ENCODE measurements around the gene CARD16. TPM values are rescaled to one million over a fixed set of nuclear protein-coding genes. Genes with fewer than 3 reads are reported as not detected.

Gene CARD16
- total and polyA plus RNA-seq, 9 of the 15 experiments (the other 6 are each of a cell fraction or from before 2014, with no cell fraction given), result 0.31 TPM; not detected in 8

DNA sequence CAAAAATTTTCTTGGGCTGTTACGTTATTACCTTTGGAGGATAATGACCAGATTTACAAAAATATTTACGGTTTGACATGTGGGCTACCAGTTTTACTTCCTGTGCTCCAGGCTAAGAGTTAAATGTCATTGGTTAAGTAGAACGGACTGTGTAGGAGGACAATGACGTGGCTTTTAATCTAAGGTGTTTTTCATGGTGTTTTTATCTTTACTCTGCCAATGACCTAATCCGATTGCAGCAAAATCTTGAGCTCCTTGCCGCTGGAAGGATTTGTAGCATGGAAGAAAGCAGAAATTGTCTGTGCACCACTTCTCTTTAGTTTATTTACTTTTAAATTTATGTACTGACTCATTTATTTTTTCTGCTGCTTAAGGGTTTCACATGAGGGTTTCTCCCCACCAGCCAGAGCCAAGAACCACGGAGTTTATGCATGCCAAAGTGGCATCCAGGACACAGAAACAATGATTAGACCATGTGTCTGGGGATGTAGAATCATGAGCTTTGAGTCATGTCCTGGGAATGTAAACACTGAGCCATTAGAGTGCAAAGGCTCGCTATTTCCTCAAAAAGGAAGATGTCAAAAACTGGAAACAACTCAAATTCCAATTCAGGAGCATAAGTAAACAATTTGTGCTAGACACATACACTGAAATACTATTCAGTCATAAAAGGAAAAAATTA lies 1.9 kb upstream of the CARD16 start (continued):
- TF ChIP-seq NFYB (IDR thresholded peaks at IDR 0.05; ENCODE audit: extremely low read depth, insufficient read length), result no peak
- TF ChIP-seq ZFPM2 (CRISPR knock-in tag; IDR thresholded peaks at IDR 0.05), result no peak
- TF ChIP-seq ZNF75A (CRISPR knock-in tag; IDR thresholded peaks at IDR 0.05), result no peak
- no peak for TF ChIP-seq ZNF444 (CRISPR knock-in tag; IDR thresholded peaks at IDR 0.05)
- no peak for TF ChIP-seq PTTG1 (tag; IDR thresholded peaks at IDR 0.05; ENCODE audit: low read depth)
- no peak for TF ChIP-seq JUN (IDR thresholded peaks at IDR 0.05; ENCODE audit: borderline replicate concordance, low read depth, low read length)
- no peak for TF ChIP-seq JUN (CRISPR knock-in tag; IDR thresholded peaks at IDR 0.05; ENCODE audit: borderline replicate concordance)
- no peak for TF ChIP-seq ZNF778 (CRISPR knock-in tag; IDR thresholded peaks at IDR 0.05)
- no peak for TF ChIP-seq GTF2E2 (tag; IDR thresholded peaks at IDR 0.05)
- TF ChIP-seq ZNF764 (CRISPR knock-in tag; IDR thresholded peaks at IDR 0.05; ENCODE audit: low read depth), result no peak
- TF ChIP-seq FUS (optimal IDR thresholded peaks at IDR 0.05; ENCODE audit: low read depth, low read length), result no peak

GRCh38 chr11:105045676-105046296 lies 651 bp upstream of the CARD16 start:
- H3K9ac ChIP-seq (ENCODE audit: insufficient read depth in 1 of 2, low read depth in 2 of 2, low read length in 2 of 2), result no peak overlapping the region
- intact Hi-C loops (cut with micrococcal nuclease) (no loop called here), in situ Hi-C loops (cut with MboI) (no loop called here)
- FAIRE-seq (no peak), DNase-seq (ENCODE audit: extremely low read depth in 1 of 4, low spot score in 3 of 4) (no peak), ATAC-seq (no peak)
- WGBS (ENCODE audit: insufficient coverage, low coverage, missing lambda C conversion rate), result 0% methylated on average over 4 of the region's 5 CpGs
- H3K79me2 ChIP-seq (ENCODE audit: control insufficient read depth, insufficient read depth, low read length), result no peaks in the 10 kb centered on the region
- no peaks in the 10 kb centered on the region for H3K9me1 ChIP-seq (ENCODE audit: control insufficient read depth, insufficient read depth, low read length)
- H3K27me3 ChIP-seq (ENCODE audit: control insufficient read depth in 2 of 2, insufficient read depth in 2 of 2, low read length in 2 of 2), result no peaks in the 10 kb centered on the region
- ChIA-PET POLR2A (no interaction called here), CTCF (ENCODE audit: low intra/inter-chr PET ratio) (no interaction called here)
- H3K36me3 ChIP-seq (ENCODE audit: control insufficient read depth, insufficient read depth, low read length), result no peaks in the 10 kb centered on the region
- H3K9me3 ChIP-seq (replicated peaks; ENCODE audit: control insufficient read depth, insufficient read depth, low read depth, low read length), result no peaks in the 10 kb centered on the region
- no peaks in the 10 kb centered on the region for H3K4me1 ChIP-seq (replicated peaks in 1 of 2; ENCODE audit: control insufficient read depth in 2 of 2, insufficient read depth in 2 of 2, low read length in 2 of 2)
- no peak overlapping the region for H2AFZ ChIP-seq (ENCODE audit: low read depth, low read length)
- BruUV-seq (replicated peaks), result no TSS peak
- no peak overlapping the region for H3K4me2 ChIP-seq (ENCODE audit: insufficient read depth, low read length)
- H4K20me1 ChIP-seq (replicated peaks; ENCODE audit: control insufficient read depth, insufficient read depth, low read length), result no peaks in the 10 kb centered on the region
- no peak overlapping the region for H3K27ac ChIP-seq (ENCODE audit: extremely low read depth, low read depth, low read length)
- no peak overlapping the region for H3K4me3 ChIP-seq
- TF ChIP-seq MAFF (IDR thresholded peaks at IDR 0.05; ENCODE audit: low read length), result no peak
- no peak for TF ChIP-seq NCOA4 (IDR thresholded peaks at IDR 0.05; ENCODE audit: partially characterized antibody)
- TF ChIP-seq CREB5 (CRISPR knock-in tag; IDR thresholded peaks at IDR 0.05), result no peak
- no peak for TF ChIP-seq ZNF639 (CRISPR knock-in tag; conservative IDR thresholded peaks at IDR 0.05 in 1 of 2, IDR thresholded peaks at IDR 0.05 in 1 of 2)
- no peak for TF ChIP-seq ZNF764 (CRISPR knock-in tag; IDR thresholded peaks at IDR 0.05; ENCODE audit: low read depth)
- TF ChIP-seq ADNP (tag; IDR thresholded peaks at IDR 0.05), result no peak
- TF ChIP-seq, protein P1, sequence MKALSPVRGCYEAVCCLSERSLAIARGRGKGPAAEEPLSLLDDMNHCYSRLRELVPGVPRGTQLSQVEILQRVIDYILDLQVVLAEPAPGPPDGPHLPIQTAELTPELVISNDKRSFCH (CRISPR knock-in tag; IDR thresholded peaks at IDR 0.05), result no peak
- TF ChIP-seq, protein P1 (tag; IDR thresholded peaks at IDR 0.05), result no peak
- TF ChIP-seq ZNF212 (CRISPR knock-in tag; IDR thresholded peaks at IDR 0.05), result no peak
